Globus pallidus (tissue), 1 donor: ENCODE results near the gene CAND2.
A peak's percentile ranks its signal among the peaks of the same experiment; 100 is the strongest.

Experiments used
- DNase-seq: peaks from one replicate; pipeline ENCODE4 v3.0.0-alpha.2; 2015; ENCODE audit warnings: low spot score

CAND2 gene

GRCh38 chr3:12796171-12797123 is at the start of gene CAND2:
TSS of gene CAND2 (plus strand) at chr3:12796680. CDS start at chr3:12796721, 41 bp downstream.
- DNase-seq, result peak; percentile 44

GRCh38 chr3:12748477-12748876 is 48.0 kb upstream of the CAND2 start:
- no peak for DNase-seq

GRCh38 chr3:12750223-12750622 is 46.3 kb upstream of the CAND2 start:
- DNase-seq, result no peak

DNA sequence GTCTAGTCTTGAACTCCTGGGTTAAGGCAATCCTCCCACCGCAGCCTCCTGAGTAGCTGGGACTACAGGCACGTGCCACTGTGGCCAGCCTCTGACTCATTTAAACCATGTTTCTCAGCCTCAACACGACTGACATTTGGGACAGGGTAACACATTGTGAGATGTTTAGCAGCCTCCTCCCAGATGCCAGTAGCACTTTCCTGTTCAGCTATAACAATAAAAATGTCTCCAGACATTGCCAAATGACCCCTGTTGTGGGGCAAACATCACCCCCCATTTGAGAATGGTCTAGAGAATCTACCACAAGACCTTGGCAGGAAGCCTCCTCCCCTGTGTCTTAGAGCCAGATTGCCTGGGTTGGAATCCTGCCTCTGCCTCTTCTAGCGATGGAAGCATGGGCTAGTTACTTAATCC is 45.8 kb upstream of the CAND2 start:
- DNase-seq, result no peak

DNA sequence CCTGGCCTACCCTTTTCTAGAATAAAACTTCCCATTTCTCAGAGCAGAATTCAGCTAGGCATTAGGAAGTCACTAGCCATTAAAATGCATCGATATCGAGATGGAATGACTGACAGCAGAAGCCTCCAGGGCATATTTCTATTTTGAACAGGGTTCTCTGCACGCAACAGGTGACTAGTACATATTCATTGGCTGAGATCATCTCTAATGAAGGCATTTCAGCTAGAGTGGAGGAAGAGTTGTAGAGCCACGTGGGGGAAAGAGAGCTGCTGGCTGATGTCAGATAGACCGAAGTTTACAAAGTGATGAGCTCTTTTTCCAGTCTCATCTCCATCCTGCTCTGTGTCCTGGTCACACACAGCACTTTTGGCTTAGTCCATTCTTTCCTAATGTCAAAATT is 44.9 kb upstream of the CAND2 start:
- DNase-seq, result no peak

GRCh38 chr3:12752102-12752501 is 44.4 kb upstream of the CAND2 start:
- DNase-seq, result no peak

- DNase-seq, result no peak
Observed at GRCh38 chr3:12752809-12753208, 43.7 kb upstream of the CAND2 start.

DNA sequence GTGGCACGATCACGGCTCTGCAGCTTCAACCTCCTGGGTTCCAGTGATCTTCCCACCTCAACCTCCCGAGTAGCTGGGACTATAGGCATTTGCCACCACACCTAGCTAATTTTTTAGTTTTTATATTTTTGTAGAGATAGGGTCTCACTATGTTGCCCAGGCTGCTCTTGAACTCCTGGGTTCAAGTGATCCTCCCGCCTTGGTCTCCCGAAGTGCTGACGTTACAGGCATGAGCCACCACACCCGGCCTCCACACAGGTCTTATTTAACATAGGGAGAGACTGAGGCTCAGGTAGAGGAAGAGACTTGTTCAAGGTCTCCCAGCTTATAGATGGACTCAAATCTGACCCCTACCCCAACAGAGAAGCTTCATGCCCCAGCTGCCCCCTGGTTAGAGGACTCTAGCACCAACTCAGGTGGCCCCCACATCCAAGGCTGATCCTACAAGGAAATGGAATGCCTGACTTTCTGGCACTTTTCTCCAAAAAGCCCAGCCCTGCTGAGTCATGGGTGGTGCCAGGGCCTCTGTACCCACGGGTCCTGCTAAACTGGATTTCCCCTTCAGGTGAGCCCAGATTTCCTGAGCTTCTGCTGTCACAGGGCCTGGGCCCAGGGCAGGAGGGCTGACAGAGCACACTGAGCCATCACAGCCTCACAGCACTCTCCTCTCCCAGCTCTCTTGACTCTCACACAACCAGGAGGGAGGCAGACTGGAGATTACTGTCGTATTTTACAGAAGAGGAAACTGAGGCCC is 43.0 kb upstream of the CAND2 start:
- no peak for DNase-seq

DNA sequence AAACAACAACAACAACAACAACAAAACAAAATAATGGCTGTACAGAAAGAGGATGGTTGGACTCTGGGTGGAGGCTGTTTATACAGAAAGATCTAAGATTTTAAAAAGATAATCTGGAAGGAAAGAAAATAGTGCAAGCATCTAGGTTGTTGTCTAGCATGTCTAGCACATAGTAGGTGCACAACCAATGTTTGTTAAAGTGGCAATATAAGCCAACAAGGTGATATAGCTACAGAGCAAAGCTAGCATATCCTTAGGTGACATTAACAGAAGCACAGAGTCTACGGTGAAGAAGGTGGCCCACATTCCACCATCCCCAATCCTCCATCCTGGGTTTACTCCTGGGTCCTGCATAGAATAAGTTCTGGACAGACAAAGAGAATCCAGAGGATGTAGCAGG is 42.2 kb upstream of the CAND2 start:
- no peak for DNase-seq

DNA sequence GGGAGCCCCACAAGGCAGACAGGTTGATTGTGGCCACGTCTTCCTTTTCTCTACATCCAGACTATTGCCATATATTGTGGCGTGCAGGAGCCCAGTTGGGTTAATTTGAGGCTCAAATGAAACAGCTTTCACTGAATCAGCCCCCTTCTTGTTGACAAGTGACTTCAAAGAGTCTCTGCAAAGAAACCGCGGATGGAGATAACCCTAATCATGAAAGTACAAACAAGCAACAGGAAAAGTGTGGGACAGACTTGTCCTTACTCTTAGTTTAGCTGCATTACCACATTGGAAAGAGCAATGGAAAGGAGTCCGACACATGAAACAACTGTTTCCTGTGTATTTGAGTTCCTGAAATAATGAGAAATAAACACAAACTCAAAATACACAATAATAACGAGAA is 40.7 kb upstream of the CAND2 start:
- no peak for DNase-seq

DNA sequence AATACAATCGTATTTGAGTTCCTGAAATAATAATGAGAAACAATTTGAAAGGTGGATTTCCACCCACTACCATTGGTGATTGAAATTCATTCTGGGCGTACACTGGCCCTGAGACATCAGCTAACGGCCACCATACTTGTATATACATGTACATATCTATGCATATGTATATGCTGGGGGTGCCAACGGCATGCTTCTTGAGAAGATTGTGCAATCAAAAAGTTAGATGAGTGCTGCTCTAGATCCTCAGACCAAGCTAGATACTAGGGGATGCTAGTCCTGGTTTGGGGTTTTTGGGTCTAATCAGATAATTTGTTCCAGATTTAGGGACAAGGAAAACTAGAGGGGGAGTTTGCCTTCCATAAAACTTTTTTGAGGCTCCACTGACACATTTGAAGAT is 40.3 kb upstream of the CAND2 start:
- no peak for DNase-seq

- DNase-seq, result no peak
Observed at GRCh38 chr3:12756635-12757034, 39.8 kb upstream of the CAND2 start.

DNA sequence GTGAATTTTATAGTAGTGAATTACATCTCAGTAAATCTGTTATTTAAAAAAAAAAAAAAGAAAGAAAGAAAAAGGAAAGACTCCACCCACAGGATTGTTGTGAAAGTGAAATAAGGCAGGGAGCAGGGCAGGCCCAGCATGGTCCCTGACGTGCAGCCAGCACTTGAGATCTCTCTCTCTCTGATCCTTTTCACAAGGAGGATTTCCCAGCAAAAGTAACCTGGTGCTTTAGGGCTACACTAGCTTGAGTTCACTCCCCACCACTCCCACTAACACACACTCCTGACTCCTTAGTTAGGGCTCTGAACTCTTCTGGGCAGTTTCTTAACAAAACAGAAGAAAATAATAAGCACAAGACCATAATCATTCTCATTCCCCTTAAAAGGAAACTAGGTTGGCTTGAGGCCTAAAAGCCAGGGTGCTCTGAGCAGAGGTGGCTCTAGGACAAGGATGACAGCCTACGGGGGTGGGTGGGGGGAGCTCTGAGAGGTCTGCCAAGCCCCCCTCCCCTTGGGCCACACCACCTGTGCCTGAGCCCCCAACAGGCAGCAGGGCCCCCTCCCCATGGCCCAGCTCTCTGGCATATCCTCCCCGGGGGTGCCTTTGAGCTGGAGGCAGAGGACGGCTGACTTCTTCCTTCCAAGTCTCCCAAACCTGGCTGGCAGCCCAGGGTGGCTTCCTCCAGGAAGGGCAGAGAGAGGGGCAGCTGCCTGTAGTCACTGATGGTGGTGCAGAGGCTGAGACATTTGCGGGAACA is 38.3 kb upstream of the CAND2 start:
- no peak for DNase-seq

GRCh38 chr3:12759097-12759679 is 37.3 kb upstream of the CAND2 start, which contains the start of gene TMEM40:
TSS of gene TMEM40 (minus strand) at chr3:12759259. CDS start at chr3:12749832, 9,427 bp downstream.
- no peak for DNase-seq

DNA sequence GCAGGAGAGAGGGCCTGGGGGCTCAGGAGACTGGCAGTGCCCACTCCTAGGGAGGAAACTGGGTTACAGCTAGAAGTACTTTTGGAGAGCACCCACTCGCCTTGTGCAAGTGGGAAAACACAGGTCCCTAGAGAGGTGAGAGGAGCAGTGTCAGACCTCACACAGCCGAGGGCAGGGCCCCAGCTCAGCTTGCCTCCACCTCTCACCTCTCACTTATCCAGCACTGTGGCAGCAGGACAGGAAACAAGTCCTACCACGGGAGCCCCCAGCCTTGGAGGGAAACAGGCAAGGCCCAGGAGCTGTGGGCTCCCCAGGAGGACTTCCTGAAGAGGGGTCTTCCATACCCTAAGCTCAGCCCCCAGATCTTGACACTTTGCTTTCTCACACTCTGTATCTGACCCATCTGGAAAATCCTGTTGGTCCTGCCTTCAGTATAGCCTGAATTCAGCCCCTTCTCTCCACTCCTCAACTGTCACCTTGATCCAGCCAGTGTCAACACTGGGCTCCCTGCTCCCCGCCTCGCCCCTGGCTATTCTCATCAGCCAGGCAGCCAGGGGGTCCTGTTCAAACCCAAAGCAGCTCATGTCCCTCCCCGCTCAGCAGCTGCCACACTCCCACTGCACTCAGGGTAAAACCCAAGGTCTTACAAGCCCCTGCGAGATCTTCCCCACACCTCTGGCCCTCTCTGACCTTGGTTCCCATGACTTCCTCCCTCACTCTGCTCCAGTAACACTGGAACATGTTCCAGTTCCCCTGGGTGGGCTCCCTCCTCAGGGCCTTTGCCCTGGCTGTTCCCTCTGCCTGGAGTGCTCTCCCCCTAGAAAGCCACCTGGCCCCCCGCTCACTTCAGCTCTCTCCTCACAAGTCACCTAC is 36.6 kb upstream of the CAND2 start:
- no peak for DNase-seq

GRCh38 chr3:12764171-12764776 is 32.2 kb upstream of the CAND2 start:
- no peak for DNase-seq

DNA sequence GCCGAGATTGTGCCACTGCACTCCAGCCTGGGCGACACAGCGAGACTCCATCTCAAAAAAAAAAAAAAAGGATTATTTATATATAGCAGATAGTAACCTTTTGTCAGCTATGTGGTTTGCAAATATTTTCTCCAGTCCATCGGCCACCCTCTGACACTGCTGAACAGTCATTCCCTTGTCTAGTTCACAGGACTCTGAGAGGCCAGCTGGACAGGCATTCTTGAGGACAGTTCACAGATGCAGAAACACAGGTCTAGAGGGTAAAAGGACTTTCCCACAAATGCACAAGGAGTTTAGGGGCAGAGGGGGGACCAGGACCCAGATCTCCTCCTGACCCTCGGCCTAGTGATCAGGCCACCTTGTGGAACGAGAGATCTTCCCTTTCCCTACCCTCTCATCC is 29.9 kb upstream of the CAND2 start:
- DNase-seq, result no peak

DNA sequence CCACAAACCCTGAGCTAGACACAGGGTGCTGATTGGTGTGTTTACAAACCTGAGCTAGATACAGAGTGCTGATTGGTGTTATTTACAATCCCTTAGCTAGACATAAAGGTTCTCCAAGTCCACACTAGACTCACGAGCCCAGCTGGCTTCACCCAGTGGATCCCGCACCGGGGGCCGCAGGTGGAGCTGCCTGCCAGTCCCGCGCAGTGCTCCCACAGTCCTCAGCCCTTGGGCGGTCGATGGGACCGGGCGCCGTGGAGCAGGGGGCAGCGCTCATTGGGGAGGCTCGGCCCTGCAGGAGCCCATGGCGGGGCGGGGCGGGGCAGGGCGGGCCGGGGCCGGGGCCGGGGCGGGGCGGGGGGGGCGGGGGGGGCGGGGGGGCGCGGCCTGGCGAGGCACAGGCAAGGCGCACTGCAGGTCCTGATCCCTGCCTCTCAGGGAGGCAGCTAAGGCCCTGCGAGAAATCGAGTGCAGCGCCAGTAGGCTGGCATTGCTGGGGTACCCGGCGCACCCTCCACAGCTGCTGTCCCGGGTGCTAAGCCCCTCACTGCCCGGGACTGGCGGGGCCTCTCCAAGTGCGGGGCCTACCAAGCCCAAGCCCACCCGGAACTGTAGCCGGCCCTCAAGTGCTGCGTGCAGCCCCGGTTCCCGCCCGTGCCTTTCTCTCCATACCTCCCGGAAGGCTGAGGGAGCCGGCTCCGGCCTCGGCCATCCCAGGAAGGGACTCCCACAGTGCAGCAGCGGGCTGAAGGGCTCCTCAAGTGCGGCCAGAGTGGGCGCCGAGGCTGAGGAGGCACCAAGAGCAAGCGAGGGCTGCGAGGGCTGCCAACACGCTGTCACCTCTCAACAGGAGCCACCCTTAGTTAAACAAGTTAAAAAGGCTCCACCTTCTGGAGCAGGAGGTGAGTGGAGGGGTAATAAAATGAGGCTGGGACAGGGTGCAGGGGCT is 27.6 kb upstream of the CAND2 start:
- no peak for DNase-seq

DNA sequence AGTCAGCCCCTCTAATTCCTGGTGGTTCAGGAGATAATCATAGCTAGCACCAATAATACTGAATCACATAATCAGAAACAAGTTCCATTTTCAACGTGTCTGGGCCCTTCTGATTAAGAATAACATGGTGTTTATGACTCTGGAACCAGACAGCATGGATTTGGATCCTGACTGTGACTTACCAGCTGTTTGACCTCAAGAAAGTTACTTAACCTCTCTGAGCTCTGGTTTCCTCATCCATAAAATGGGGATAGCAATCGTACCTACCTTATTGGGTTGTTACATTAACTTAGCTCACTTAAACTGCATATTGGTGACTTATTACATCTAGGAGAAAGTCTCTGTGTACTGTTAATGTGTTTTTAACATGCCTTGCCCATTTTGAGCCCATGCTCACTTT is 26.7 kb upstream of the CAND2 start:
- no peak for DNase-seq
